GM18873 (cell line): ENCODE measurements around the gene GPR142.

Source experiments
- ATAC-seq: cut with Tn5 transposase; IDR thresholded peaks from one replicate; pipeline ENCODE4 v1.9.1; 2021; ENCODE audit warnings: mild to moderate bottlenecking, moderate library complexity, moderate number of reproducible peaks; ENCODE audit not compliant: unreplicated experiment, low FRiP score

Gene GPR142

DNA sequence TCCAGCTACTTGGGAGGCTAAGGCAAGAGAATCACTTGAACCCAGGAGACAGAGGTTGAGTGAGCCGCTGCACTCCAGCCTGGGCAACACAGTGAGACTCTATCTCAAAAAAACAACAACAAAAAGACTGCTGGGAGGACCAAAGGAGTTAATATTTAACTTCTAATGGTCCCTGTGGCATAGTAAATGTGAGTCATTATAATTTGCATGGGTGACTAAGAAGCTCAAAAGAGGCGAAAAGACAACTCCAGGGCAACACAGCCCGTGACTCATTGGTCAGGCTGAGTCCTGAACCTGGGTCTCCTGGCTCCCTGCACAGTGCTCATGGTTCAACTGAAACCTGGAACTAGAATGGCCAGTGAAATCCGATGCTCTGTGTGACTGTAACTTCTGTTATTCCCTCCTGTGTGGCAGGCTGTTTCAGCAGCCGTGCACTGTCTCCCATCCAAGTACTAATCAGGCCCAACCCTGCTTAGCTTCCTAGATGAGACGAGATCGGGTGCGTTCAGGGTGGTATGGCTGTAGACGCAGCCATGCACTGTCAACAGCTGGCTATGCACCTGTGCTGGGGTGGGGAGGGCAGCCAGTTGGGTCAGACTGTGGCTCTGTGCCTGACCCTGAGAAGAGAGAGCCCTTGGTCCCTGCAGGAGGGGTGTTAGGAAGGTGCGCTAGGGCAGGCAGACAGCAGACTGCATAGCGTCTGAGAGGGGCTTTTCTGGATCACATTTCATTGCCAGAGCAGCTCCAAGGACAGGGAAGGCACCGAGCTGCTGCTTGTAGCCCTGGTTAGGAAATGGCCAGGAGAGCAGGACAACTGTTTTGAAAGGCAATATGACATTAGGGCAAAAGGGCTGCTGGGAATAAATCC, 50.1 kb downstream of the GPR142 start:
- ATAC-seq = no peak

DNA sequence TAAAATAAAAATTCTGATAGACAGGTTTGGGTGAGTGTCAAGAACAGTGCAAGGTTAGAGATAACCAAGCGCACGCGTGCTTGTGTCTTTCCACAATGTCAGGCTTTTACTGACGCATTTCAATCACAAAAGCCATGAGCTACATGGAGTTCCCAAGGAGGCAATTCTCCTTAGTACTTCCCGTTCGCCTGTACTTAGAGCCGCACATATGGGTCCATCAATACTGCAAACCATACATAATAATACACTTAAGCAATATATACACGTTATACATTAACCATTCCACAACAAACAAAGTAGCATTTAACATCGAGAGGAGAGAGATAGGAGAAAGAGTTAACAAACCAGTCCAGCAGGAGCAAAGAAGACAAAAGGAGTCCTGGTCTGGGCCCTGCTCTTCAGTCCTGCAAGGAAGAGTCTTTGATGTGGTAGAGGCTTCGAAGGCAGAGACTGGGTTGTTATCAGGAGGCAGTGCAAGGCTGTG, 52.7 kb downstream of the GPR142 start:
- no peak for ATAC-seq
